GM19452 (cell line): ENCODE results near the gene STEAP3.

Experiments
- ATAC-seq: cut with Tn5 transposase; IDR thresholded peaks from one replicate; pipeline ENCODE4 v1.9.1; 2021; ENCODE audit not compliant: unreplicated experiment

The STEAP3 gene

DNA sequence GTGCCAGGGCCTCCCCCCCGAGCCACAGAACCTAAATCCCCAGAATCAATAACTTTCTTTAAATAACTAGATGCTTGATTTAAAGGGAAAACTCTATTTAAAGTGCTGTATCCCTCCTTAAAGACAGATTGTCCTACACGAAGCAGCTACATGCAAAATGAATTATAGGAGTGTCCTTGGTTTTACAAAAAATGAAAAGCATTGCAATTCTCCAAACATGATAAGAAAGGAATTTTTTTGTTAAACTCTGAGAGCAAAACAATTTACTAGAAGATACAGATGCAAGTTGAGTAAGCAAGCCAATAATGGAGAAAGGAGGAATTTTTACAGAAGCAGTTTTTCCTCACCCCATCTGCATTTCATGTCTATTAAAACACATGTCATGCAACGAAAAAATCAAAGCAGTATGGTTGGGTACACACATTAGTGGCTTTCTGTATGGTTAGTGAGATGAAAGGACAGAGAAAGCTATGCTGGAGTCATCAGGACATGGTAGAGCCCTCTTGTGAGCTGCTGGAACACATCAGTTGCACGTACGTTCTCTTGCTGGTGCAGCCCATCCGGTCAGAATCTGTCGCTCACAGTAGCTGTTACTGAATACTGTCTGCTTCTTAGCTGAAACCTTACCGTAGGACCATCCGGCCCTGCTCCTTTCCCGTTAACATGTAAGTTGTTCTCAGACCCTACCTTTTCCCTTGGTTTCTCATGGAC is 25.9 kb upstream of the STEAP3 start:
- ATAC-seq = no peak

DNA sequence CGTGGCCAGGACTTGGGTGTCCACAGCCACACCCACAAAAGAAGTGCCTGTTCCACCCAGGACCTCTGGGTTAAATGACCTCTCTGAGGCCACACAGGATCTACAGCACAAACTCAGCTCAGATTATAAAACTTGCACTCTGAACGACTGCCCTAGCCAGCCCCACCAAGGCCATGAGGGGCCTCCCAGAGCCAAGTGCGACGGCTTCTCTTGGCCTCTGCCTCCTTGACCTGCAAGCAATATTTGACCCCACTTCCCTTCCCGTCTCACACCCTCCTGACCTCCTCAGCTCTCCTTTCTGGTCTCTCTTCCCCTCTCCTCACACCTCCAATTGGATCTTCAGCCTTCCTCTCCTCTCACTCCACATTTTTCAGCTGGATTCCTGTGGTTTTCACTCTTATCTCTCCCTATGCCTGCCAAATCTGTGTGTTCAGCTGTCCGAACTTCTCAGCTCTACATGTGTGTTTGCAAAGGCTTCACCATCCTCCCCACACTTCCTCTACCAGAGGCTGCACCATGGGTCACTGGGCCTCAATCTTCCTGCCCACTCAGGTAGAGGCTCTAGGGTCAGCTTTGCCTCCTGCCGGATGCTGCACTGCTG is 25.3 kb upstream of the STEAP3 start:
- no peak for ATAC-seq

DNA sequence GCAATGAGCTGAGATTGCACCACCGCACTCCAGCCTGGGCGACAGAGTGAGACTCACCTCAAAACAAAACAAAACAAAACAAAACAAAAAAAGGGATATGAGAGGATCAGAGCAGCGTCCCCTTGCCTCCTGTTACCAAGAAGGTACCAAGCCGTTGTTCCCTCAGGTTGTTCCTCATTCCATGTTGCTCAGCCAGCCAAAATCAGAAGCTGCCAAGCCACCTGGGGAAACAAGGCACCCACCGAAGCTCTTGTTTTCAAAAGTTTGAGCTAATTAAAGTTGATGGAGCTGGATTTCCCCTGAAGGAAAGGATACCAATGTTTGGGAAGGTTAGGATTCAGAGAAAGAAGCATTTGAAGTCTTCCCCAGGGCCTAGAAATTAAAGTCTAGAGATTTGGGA is 21.8 kb upstream of the STEAP3 start:
- no peak for ATAC-seq

DNA sequence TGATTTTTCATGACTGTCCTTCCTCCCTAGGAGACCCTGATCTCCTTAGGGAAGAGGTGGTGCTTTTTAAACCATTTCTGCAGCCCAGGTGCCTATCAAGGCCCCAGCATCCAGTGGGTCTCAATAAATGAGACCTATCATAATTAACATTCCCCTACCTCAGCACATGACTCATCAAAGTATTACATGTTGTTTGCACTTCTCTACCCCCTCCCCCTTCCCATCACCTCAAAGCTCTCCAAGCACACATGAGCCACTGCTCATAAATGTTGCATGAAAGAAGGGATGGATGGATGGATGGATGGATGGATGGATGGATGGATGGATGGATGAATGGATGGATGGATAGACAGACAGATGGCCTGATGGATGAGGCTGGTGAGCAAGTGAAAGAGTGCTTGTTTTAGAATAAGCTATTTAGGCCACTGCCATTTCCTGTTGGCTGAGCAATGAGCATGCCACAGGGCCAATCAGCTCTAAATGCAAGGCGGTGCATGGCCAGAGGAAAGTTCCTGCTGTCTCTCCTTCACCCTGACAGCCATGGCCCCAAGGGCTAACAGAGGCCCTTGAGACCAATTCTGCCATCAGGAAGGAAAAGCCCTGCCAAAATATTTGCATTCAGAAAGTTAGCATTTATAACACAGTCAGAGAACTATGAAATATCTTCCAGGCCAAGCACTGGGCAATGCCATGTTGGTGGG is 20.9 kb upstream of the STEAP3 start:
- ATAC-seq = no peak

DNA sequence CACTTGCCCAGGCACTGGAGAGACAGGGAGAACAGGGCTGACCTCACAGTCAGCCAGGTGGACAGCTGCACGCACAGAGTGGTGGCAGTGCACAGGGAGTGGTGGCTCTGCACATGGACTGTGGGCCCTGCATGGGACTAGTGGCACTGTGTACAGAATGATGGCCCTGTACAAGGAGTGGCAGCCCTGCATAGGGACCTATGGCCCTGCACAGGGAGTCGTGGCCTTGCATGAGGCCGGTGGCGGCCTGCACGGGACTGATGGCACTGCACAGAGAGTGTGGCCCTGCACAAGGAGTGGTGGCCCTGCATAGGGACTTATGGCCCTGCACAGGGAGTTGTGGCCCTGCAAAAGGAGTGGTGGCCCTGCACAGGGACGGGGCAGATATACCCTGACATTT is 19.1 kb upstream of the STEAP3 start:
- no peak for ATAC-seq

DNA sequence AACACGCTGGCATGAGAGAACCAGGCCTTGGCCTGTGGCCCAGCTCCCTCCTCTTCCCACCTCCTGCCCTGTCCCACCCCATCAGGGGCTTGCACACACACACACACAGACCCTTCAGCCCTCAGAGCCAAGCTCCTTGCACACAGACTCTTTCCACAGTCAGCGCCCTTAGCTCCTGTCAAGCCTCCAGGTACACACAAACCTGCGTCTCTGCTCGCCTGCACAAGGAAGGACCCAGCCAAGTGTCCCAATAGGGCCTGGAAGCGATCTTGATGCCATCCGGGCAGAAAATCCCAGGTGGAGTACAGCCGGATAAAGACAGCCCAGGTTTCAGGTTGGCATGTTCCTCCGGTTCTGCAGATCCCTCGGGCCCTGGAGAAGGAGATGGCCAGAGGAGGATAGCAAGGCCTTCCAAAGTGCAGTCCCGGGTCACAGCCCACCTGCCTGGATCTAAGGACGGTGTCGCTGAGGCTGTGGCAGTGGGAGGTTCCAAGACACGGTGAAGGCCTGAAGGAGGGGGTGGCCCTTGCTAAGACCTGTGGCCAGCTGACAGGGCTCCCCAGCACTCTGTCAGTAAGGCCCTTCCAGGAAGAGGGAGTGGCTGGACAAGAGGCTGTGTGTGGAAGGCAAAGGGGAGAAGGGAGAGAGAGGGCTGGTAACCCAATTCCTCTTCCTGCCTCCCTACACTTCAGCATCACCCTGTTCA is 18.5 kb upstream of the STEAP3 start:
- ATAC-seq = no peak

DNA sequence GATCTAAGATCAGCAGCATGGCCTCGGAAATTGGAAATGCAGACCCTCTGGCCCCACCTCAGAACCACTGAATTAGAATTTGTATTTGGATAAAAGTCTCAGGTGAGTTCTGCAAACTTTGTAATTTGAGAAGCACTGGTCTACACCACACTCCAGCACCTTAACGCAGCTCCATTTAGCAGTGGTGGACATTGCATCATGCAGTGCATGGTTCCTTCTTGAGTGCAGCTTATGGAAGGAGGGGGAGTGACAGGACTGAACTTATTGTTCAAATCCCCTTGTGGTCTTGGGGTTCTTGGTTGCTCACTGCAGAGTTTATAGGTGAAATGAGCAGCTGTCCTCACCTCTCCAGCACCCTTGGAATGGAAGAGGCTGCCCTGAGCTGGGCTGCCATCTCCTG is 17.4 kb upstream of the STEAP3 start:
- ATAC-seq = no peak

DNA sequence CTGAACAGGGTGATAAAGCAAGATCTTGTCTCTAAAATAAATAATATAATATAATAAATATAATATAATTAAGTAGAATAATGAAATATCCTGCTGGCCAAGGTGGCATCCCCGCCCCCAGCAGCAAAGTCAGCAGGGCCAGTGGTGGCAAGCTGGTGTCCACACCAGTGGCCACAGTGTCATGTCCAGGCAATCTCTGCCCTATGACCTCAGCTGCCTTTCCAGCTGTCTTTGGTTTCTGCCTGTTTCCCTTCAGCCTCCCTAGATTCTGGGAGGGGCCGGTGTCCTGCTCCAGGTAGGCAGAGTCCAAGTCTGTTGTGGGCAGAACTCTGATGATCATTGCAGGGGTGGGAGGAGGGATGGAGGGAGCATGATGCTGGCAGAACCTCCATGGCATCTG is 16.2 kb upstream of the STEAP3 start:
- no peak for ATAC-seq

DNA sequence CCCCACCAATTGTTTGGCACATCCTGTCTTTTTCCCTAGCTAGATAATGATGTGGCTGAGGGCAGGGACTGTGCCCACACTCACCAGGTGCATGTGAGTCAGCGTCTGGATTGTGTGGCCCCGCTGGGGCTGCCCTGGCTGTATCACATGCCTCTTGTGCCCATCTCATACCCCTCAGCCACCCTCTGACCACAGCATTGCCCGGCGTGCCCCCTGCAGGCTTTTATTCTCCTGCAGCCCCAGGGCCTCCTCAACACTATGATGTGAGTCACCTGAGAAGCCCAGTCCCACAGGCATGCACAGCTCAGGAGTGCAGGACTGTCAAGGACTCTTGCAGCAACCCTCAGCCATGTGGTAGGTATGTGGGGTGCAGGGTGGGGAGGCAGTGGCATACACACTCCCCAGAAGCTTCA is 14.8 kb upstream of the STEAP3 start:
- no peak for ATAC-seq

DNA sequence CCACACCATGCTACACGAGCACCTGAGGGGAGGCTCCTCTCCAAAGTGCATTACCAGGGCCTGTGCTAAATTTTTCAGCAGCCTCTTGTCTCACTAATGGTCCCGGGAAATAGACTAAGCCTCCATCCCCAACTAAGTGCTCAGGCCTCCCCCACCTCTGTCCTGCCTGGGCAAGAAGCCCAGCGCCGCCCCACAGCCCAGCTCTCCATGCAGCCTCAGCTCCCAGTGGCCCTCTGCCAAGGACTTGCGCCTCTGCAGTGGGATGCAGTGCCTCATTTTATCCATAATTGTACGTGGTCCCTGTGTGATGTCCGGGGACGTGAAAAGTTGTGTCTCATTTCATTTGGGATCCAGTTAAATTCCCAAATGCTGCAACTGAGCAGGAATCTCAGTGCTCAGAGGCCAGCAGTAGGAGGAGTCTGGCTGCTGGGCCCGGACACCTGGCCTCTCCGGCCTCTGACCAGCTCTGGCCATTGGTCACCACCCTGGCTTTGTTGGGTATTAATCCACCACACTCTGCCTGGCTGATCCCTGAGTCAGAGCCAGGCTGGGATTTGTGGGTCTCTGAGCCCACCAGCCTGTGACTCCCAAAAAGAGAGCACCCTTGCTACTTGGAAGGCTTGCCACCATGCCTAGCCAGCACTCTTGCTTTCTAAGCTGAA is 11.4 kb upstream of the STEAP3 start:
- ATAC-seq = no peak

DNA sequence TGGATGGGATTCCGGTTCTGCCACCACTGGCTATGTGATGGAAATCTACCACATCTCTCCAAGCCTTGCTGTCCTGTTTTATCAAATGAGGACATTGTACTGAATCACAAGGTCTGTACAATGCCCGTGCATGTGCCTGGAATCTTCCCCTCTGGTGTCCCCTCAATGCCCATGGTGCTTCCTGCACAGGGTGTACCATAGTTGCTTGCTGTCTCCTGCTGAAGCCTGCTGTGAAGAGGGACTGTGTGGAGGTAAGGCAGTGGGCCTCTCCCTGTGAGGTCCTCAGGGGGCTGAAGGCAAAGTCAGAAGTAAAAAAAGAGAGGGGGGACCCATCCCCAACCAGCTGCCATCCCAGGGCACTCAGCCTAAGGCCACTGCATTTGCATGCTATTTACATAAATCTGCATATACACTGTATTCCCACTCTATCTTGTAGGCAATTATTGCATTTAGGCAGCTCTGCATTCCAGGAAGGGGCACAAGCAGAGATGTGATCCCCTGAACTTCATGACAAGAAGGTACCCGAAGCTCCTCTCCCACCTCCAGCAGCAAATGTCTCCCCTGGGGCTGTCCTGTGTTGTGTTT is 9.1 kb upstream of the STEAP3 start:
- no peak for ATAC-seq

DNA sequence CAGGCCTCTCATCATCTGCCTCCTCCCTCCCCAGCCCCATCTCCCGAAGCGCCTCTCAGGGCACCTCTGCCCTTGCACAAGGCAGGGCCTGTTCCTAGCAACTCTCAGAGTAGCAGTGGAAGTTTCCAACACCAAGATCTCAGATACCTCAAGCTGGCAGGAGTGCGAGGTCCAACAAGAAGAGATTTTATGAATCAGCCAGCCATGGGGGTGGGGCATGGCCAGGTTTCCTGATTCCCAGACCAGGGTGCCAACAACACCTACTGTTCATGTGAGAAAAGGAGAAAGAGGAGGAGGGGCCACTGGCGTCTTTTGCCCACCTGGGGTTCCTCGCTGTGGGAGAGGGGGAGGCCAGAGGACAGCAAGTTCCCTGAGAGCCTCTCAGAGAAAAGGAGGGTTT is 6.6 kb upstream of the STEAP3 start:
- no peak for ATAC-seq

DNA sequence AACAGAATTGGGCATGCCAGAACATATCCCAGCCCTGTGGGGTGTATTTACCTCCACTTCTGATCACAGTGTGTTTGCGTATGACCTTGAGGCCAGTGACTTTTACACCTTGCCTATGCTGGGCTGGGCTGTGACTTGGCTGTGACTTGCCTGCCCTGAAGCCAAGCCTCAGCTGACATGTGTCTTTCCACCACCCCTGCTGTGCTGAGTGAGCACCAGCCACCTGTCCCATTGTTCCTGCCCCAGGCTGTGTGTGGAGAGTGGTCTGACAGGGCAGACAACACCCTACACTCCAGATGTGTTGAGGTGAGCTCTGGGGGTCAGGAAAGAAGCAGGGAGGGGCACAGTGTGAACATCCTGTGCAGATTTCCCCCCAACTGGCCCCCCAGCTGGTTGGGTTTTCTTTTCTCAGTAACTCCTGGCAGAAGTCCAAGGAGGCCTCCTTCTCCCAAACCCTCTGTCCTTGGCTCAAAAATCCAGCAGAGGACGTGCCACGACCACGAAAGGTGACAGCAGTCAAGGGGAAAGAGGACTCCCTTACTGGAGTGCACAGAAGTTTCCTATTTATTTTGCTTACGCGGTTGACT is 5.1 kb upstream of the STEAP3 start:
- ATAC-seq = no peak

DNA sequence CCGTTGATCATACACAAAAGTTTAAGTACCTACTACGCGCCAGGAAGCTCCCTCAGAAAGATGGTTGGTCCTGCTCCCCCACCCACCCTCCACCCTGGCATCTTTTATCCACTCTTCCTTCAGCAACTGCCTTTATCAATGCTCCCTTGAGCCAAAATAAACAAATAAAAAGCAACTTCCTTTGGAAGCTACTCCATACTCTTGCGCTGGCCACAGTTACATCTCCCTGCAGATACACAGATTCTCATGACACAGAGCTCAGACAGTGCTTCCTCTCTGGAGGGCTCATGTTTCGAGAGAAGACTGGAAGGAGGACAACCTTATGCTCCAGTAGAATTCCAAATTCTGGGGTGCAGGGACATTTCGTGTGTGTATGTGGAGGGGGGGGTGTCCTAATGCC is 3.8 kb upstream of the STEAP3 start:
- ATAC-seq = no peak

DNA sequence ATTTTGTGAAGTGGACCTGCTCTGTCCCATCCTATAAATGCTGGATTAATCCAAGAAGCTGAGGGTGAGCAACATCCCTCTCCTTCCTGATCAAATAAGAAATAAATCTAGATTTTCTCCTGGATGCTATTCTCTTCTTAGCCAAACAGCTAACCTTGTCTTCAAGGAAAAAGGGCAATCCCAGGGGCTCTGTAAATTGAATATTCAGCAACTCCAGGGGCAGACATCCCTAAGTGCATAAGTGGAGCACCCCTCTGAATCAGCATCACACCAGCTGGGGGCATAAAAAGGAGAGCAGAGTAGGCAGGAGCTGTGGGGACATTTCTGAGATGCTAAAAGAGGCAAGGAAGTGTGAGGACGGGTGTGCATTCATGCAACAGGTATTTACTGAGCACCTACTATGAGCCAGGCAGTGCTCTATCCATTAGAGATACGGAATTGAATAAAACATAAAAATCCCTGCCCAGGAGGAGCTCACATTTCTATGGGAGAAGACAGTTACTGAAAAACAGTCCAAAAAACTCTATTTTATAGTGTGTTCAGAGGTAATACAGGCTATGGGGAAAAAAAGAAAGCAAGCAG is 2.8 kb upstream of the STEAP3 start:
- ATAC-seq = no peak

DNA sequence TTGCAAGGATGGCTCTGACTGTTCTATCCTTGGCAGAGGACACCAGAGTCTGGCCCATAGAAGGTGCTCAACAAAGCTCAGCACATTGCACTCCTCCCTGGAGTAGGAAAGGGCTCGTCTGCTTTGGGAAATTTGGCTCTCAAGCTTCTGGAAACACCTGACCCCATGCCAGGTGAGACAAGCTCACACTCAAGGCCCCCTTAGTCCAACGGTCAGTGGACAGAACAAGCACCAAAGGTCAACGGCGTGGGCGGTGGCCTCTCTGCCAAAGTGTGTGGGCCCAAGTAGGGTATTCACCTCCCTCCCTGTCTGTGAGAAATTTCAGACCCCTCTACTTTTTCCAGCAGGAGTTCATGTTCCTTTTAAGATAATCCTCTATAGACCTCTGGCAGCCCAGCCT is 2.0 kb upstream of the STEAP3 start:
- ATAC-seq = no peak

DNA sequence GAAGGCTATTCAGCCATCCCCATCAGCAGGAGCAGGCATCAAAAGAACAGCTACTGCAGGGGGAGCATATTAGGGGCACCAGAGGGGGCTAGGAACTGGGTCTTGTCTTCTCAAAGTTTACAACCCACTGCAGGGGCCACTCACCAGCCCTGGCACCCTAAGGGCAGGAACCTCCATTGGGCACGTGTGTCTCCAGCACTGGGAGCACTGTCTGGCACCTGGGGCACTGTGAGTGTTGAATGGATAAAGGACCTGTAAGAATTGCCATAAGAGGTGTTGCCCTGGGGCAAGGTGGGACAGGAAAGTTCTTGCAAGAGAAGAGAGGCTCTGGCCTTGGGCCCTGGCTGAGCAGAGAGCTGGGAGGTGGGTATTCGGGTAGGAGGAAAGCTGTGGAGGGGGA is 1.4 kb upstream of the STEAP3 start:
- no peak for ATAC-seq

DNA sequence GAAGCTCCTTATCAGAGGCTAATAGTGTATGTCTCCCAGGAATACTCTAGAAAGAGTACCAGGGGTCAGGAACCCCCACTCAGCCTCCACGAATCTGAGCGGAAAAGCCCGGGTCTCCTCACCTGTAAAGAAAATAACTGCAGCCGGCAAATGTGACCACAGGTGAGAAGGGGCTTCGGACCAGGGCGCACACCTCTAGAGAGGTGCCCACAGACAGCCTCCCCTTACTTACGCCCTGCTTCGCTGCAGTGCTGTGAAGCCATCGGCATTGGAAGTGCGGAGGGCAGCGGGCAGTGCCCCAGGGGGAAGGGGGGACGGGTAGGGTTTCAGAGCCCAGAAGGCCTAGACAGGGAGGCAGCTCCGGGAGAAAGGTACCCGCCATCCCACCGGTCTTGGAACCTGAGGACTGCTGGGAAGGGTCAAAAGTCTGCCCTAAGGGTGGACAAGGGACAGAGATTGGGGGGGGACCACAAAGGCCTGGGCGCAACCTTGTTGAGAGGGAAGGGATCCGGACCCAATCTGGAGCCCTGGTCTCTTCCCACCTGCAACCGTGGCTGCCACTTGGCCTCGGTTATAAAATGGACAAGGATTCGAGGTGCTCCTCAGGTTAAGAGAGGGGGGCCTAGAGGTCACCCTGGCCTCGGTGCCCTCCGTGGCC is 642 bp upstream of the STEAP3 start:
- no peak for ATAC-seq

DNA sequence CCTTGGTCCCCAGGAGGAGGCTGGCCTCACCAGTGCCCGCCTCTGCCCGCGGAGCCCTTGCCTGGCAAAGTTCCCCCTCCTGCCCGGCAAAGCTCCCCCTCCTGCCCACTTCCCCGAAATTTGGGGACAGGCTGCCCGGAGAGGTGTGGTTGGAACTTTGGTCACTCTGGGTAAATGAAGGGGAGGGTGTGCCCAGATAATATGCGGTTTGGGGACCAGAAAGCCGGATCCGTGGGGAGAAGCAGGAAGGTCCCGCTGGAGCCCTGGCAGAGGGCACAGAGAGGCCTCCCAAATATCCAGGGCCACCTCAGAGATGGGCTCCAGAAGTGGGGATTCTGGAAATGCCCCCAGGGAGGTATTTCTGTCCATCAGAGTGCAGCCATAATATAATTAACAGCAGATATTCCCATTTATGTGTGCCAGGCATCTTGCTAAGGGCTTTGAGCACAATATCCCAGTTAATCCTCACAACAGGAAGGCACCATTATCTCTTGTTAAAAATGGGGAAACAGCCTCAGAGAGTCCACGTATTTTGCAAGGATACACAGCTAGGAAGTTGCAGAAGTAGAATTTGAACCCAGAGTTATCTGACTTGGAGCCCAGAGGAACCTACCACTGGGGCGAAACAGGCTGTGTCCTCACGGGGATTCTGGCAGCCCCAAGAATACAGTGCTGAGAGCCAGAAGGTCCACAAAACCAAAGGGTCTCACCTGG is 914 bp downstream of the STEAP3 start:
- no peak for ATAC-seq
